ENCODE measurements around the gene SDCCAG8. TPM values are rescaled to one million over a fixed set of nuclear protein-coding genes. Genes with fewer than 3 reads are reported as not detected.

SDCCAG8 gene
- total and polyA plus RNA-seq, 2 of the 8 experiments (the other 6 are each of a cell fraction or from before 2014, with no cell fraction given), result 15.6 to 21.0 TPM

GRCh38 chr1:243294723-243295121, 38.9 kb downstream of the SDCCAG8 start (continued):
- TF ChIP-seq RNF2 (IDR thresholded peaks at IDR 0.05; ENCODE audit: borderline replicate concordance, low read depth, low read length, missing control alignments, poor library complexity, severe bottlenecking) (no peak), PHF8 (conservative IDR thresholded peaks at IDR 0.05; ENCODE audit: low read depth, low read length) (no peak), CTCF (IDR thresholded peaks at IDR 0.05; ENCODE audit: control extremely low read depth in 1 of 3, insufficient read depth in 1 of 3, low read depth in 1 of 3, low read length in 3 of 3) (no peak), SUZ12 (IDR thresholded peaks at IDR 0.05; ENCODE audit: low read length) (no peak)

All from H1 (cell line).